Thoracic aorta (tissue), 2 donors: Measurements from ENCODE around the gene LRMDA. TPM values are rescaled to one million over a fixed set of nuclear protein-coding genes. Genes with fewer than 3 reads are reported as not detected.

ENCODE experiments used
- ATAC-seq: fragments of 150-250 bp; one replicate; pipeline ENCODE4 v1.8.0; 2017; ENCODE audit warnings: low read depth; ENCODE audit not compliant: insufficient number of reproducible peaks, low FRiP score
- DNase-seq: peaks from one replicate; pipeline ENCODE4 v3.0.0-alpha.2; 2020; ENCODE audit warnings: low spot score
- H3K27ac ChIP-seq, 2 donors: fragments of 200-600 bp; sonication (generic); 1 replicate in 1 of 2; 2 replicates in 1 of 2; pipeline ENCODE4 v1.5.1; 2016; ENCODE audit warnings: mild to moderate bottlenecking in 2 of 2, moderate library complexity in 2 of 2
- H3K27me3 ChIP-seq: fragments of 200-600 bp; sonication (generic); replicated peaks from 2 replicates; pipeline ENCODE4 v1.6.0; 2016; ENCODE audit warnings: mild to moderate bottlenecking; ENCODE audit not compliant: insufficient read depth
- H3K36me3 ChIP-seq: fragments of 200-600 bp; sonication (generic); one replicate; pipeline ENCODE4 v1.5.1; 2016
- H3K4me1 ChIP-seq, 2 donors: fragments of 200-600 bp; sonication (generic); 1 replicate in 1 of 2; 2 replicates in 1 of 2; pipeline versions ENCODE4 v1.5.1 to v1.6.0; 2016; ENCODE audit warnings: low read depth in 2 of 2, mild to moderate bottlenecking in 1 of 2; ENCODE audit not compliant: control insufficient read depth in 1 of 2
- H3K4me3 ChIP-seq: fragments of 200-600 bp; sonication (generic); 2 replicates; pipeline ENCODE4 v1.5.1; 2016; ENCODE audit warnings: mild to moderate bottlenecking
- H3K9me3 ChIP-seq: fragments of 200-600 bp; sonication (generic); 2 replicates; pipeline ENCODE4 v1.5.1; 2016
- total RNA-seq, 2 donors: library from RNA; depleted of rRNA; stranded (reverse); fragments of >200 nt; gene quantifications; one replicate each; pipeline versions ENCODE4 v1.1.0 to v1.2.3, GENCODE V29; 2016
- TF ChIP-seq, protein P1 (sequence below): fragments of 200-600 bp; sonication (generic); IDR thresholded peaks from one replicate; pipeline ENCODE4 v1.5.1; 2019; ENCODE audit warnings: antibody characterized with exemption

Gene LRMDA
- total RNA-seq, 2 donors from 2014 or later, result 8.3 to 36.6 TPM

DNA sequence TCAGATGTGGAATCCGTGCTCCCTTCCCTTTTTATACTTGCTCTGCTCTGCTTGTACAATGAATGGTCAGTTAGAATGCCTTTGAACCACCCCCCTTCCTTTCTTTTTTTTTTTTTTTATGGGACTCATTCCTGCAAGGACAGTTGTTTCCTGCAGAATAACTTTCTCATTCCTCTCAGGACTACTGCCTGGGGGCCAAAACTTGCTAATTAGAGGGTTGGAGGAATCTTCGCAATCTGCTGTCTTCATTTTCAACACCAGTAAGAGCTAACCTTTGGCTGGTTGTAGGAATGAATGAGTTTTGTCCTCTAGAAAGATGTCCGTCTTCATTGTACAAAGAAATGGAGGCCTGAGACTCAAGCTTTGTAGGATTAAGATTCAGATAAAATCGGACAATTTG is 868.1 kb downstream of the LRMDA start:
- ATAC-seq (no peak), DNase-seq (no peak)
- no peak overlapping the region for H3K4me3 ChIP-seq
- no peaks in the 10 kb centered on the region for H3K9me3 ChIP-seq
- TF ChIP-seq, protein P1, sequence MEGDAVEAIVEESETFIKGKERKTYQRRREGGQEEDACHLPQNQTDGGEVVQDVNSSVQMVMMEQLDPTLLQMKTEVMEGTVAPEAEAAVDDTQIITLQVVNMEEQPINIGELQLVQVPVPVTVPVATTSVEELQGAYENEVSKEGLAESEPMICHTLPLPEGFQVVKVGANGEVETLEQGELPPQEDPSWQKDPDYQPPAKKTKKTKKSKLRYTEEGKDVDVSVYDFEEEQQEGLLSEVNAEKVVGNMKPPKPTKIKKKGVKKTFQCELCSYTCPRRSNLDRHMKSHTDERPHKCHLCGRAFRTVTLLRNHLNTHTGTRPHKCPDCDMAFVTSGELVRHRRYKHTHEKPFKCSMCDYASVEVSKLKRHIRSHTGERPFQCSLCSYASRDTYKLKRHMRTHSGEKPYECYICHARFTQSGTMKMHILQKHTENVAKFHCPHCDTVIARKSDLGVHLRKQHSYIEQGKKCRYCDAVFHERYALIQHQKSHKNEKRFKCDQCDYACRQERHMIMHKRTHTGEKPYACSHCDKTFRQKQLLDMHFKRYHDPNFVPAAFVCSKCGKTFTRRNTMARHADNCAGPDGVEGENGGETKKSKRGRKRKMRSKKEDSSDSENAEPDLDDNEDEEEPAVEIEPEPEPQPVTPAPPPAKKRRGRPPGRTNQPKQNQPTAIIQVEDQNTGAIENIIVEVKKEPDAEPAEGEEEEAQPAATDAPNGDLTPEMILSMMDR, result no peak
- no peaks in the 10 kb centered on the region for H3K27me3 ChIP-seq
- no peak overlapping the region for H3K27ac ChIP-seq
- no peaks in the 10 kb centered on the region for H3K36me3 ChIP-seq
- peaks cover 5 to 63% of the 10 kb centered on the region in 2 donors for H3K4me1 ChIP-seq

GRCh38 chr10:76301211-76301610 is 869.8 kb downstream of the LRMDA start:
- Histone ChIP-seq H3K27me3 (no peaks in the 10 kb centered on the region), H3K36me3 (no peaks in the 10 kb centered on the region), H3K4me3 (no peak overlapping the region), H3K9me3 (no peaks in the 10 kb centered on the region), H3K27ac (no peak overlapping the region), H3K4me1 (peaks cover 2 to 47% of the 10 kb centered on the region in 2 donors)
- ATAC-seq (no peak), DNase-seq (no peak)
- TF ChIP-seq, protein P1, result no peak

DNA sequence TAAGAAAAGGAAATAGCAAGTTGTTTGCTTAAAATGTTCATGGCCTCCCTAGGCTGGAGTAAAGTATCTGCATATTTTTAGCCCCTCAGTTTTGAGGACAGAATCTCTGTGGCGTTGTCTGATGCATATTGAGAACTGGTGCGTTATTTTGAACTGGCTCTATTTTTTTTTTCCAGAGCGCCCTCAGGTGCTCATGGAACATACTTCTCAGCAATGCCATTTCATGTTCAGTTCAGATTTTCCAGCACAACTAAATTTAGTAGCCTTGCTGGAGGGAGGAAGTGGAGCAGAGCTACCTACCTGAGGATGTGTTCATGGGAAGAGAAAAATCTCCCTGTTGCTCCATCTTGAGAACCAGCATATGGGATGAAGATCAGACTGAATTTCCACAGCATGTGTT is 870.5 kb downstream of the LRMDA start:
- no peaks in the 10 kb centered on the region for H3K27me3 ChIP-seq
- no peaks in the 10 kb centered on the region for H3K36me3 ChIP-seq
- no peaks in the 10 kb centered on the region for H3K9me3 ChIP-seq
- TF ChIP-seq, protein P1, result no peak
- ATAC-seq, result no peak
- H3K27ac ChIP-seq, result peak overlapping the region in 1 of 2 donors; percentile 56
- peaks cover 2 to 40% of the 10 kb centered on the region in 2 donors for H3K4me1 ChIP-seq
- no peak overlapping the region for H3K4me3 ChIP-seq
- no peak for DNase-seq

DNA sequence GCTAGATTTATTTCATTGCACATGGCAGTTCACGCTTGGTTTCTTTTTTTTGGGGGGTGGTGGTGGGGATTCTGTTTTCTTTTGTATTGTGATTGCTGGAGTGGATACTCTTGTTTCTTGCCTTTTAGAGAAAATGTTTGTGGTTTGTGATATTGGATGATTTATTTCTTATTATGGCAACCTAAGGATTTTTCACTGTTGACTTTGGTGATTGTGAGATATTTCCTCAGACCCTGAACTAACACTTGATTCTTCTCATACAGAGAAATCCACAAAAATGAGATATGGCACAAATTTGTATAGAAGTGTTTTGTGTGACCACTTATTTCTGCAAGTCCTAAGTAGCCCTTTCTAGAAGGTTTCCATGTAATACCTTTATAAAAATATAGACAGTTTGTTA is 871.1 kb downstream of the LRMDA start:
- H3K4me1 ChIP-seq, result peaks cover 2 to 35% of the 10 kb centered on the region in 2 donors
- DNase-seq, result no peak

DNA sequence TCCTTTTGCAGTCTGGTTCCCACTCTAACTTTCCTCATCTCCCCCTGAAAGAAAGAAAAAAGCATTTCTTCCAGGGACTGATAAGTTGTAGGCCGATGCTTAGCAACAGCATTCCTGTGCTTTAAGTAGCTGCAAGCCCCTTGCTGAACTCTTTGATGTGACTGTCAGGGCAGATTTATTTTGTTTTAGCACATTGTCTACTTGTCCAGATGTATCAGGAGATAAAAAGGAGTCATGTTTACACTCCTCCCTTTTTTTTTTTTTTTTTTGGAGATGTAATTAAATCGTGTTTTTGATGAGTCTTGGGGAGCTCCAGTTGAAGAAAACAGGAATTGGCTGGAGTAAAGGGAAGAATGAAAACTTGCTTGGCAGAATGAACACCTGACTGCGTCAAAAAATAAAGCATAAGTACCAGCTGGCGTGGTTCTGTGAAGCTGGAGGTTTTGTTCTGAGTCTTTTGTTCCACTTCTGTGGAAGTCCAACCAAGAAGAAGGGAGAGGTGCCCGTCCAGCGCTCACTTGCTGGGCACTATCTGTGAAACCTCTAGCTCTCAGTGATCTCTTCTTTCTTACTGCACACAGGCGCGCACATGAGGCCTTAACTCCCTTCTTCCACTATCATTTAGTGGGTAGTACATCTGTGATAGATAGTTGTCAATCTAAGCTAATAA is 871.7 kb downstream of the LRMDA start:
- peak overlapping the region; percentile 38 for H3K4me3 ChIP-seq
- DNase-seq, result no peak
- peak overlapping the region; percentile 15 to 56 for H3K27ac ChIP-seq

More for the DNA sequence above, 871.1 kb downstream of the LRMDA start:
- Histone ChIP-seq H3K4me3 (no peak overlapping the region), H3K27me3 (no peaks in the 10 kb centered on the region), H3K27ac (peak overlapping the region in 1 of 2 donors; percentile 56), H3K36me3 (no peaks in the 10 kb centered on the region), H3K9me3 (no peaks in the 10 kb centered on the region)
- TF ChIP-seq, protein P1, result no peak
- ATAC-seq, result no peak

More for the DNA sequence above, 871.7 kb downstream of the LRMDA start:
- Histone ChIP-seq H3K9me3 (no peaks in the 10 kb centered on the region), H3K27me3 (no peaks in the 10 kb centered on the region), H3K4me1 (peaks cover 2 to 29% of the 10 kb centered on the region in 2 donors), H3K36me3 (no peaks in the 10 kb centered on the region)
- TF ChIP-seq, protein P1, result no peak
- ATAC-seq, result no peak
